Measurements from ENCODE around the gene TSSK2.

DNA sequence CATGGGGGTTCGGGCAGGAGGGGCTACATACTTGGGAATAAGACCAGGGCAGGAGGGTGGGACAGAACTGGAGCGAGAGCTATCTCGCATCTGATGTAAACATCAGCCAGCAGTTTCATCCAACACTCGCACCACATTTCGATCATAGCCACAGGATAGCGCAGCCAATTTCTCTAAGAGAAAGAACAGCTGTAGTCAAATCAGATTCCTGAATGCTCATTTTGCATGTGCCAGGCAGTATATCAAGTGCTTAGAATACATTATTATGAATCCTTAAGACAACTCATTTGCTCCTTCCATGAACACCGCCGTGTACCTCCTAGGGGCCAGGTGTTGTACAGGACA, 23.4 kb upstream of the TSSK2 start:
- TF ChIP-seq, protein P1, sequence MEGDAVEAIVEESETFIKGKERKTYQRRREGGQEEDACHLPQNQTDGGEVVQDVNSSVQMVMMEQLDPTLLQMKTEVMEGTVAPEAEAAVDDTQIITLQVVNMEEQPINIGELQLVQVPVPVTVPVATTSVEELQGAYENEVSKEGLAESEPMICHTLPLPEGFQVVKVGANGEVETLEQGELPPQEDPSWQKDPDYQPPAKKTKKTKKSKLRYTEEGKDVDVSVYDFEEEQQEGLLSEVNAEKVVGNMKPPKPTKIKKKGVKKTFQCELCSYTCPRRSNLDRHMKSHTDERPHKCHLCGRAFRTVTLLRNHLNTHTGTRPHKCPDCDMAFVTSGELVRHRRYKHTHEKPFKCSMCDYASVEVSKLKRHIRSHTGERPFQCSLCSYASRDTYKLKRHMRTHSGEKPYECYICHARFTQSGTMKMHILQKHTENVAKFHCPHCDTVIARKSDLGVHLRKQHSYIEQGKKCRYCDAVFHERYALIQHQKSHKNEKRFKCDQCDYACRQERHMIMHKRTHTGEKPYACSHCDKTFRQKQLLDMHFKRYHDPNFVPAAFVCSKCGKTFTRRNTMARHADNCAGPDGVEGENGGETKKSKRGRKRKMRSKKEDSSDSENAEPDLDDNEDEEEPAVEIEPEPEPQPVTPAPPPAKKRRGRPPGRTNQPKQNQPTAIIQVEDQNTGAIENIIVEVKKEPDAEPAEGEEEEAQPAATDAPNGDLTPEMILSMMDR (IDR thresholded peaks at IDR 0.05), result no peak
- TF ChIP-seq POLR2A (IDR thresholded peaks at IDR 0.05), result no peak

Data from transverse colon (tissue), 3 donors.